HG02938 (cell line): ENCODE results near the gene TSPAN9.

Experiments
- ATAC-seq: cut with Tn5 transposase; IDR thresholded peaks from one replicate; pipeline ENCODE4 v1.9.1; 2021; ENCODE audit warnings: mild to moderate bottlenecking, moderate library complexity; ENCODE audit not compliant: unreplicated experiment

Gene TSPAN9

GRCh38 chr12:3075315-3075714 is 1.9 kb upstream of the TSPAN9 start:
- ATAC-seq: no peak

DNA sequence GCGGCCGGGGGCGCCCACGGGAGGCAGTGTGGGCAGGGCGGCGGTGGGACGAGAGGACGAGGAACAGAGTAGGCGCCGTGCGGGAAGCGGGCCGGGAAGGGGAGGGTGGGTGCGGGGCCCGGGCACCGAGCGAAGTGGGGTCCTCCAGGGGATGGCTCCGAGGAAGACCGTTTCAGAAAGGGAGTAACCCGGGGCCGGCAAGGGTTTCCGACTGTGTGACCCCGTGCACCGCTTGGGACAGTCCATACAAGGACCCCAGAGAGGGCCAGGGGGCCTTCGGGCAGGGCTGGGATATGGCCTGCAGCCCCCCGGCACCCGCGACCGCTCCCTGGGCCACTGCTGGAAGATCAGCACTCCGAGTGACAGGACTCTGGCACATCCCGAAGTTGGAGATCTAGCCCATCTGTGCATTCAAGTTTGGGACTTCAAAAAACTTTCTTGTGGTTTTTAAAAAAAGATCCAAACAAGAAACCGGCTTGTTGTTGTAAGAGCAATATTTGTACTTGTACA is 448 bp downstream of the TSPAN9 start:
- no peak for ATAC-seq

DNA sequence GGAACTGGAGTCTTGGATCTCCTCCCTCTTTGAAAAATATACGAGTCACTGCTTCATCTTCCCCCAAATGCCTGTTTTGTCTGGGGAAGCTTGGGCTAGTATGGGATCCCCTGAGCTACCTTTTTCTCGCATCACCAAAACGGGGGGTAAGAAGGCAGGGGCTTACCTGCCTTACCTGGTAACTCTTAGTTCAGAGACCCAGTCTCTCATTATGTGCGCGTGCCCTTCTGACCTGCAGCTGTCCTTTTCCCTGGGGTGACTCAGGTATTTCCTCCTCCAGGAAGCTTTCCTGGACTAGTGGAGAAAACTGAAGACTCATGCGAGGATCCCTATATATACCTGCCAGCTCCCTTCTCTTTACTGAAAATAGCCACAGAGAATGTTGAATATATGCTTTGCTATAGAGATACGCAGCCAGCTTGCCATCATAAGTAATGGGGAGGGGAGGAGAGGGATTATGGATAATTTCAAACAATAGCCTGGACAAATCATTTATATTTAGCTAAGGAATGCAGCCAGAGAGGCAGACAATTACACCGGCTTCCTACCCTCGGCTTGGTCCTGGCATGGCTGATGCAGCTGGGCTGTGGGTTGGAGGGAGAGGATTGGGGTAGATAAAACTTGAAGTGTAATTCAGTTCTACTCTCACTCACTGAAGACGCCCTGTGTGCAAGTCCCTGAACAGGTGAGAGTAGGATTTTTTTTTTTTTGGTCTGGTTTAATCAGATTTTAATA is 1.1 kb downstream of the TSPAN9 start:
- ATAC-seq: no peak

GRCh38 chr12:3081091-3081490 is 3.9 kb downstream of the TSPAN9 start:
- ATAC-seq: no peak

GRCh38 chr12:3081886-3082285 is 4.7 kb downstream of the TSPAN9 start:
- no peak for ATAC-seq

DNA sequence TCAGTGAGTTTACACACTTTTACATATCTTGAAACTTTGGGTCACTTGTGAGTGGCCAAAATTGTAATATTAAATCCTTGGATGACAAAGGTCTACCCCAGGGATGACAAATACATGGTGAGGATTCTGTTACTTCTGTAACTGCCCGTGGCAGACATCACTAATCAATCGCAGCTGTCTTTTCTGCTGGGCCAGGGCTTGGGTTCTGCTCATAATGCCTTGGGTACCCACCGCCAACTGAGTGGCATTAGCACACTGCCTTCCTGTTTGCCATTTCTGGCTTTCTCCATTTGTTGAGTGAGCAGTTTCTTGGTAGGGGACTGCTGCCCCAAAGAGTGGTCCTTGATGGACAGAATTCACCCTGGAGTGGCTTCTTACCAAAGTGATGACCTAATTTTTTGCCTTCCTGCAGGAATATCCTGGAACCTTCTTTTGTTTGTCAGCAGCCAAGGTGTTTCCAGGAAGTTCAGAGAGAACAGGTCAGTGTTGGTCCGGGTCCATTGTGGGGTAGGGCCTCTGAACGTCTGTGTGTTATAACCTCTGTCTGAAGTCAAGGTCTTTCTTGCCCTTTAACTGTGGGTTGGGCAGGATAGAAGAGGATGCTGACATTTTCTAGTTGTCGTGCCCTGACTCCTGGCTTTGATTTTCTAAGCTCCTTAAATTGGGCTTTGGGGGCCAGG is 6.2 kb downstream of the TSPAN9 start:
- no peak for ATAC-seq

DNA sequence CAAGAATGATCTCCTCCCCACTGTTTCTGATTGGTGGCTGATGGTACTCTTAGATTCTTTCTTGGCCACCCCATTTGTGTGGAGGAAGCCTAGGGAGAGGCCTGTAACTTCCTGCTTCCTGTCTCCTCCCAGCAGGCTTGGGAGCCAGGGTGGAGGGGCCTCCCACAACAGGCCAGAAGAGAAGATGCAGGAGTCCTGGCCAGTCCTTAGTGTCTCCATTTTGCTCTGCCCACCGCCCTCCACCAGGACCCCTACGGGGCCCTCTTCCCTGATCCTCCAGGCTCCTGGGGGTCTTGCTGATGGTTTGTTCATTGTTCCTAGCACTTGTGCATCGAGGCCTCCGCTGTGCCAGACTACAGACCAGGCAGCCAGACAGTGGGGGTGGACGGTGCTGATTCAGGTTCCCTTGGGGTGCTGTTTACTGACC is 6.8 kb downstream of the TSPAN9 start:
- no peak for ATAC-seq

DNA sequence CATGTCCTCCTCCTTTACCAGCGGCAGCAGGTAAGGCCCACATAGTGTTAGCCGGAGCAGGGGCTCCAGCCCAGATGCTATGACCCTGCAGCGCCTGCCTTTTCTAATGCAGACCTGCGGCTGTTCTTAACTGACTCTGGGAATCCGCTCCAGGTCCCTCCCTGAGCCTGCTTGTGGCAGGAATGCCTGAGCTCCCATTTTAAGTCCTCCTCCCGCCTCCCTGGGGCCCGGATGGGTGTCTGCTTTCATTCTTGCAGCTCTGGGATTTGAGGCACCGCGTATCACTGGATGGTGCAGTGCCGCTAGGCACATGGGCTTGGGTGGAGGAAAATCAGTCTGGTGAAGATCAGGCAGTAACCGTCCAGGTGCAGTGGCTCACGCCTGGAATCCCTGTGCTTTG is 7.6 kb downstream of the TSPAN9 start:
- ATAC-seq: no peak

DNA sequence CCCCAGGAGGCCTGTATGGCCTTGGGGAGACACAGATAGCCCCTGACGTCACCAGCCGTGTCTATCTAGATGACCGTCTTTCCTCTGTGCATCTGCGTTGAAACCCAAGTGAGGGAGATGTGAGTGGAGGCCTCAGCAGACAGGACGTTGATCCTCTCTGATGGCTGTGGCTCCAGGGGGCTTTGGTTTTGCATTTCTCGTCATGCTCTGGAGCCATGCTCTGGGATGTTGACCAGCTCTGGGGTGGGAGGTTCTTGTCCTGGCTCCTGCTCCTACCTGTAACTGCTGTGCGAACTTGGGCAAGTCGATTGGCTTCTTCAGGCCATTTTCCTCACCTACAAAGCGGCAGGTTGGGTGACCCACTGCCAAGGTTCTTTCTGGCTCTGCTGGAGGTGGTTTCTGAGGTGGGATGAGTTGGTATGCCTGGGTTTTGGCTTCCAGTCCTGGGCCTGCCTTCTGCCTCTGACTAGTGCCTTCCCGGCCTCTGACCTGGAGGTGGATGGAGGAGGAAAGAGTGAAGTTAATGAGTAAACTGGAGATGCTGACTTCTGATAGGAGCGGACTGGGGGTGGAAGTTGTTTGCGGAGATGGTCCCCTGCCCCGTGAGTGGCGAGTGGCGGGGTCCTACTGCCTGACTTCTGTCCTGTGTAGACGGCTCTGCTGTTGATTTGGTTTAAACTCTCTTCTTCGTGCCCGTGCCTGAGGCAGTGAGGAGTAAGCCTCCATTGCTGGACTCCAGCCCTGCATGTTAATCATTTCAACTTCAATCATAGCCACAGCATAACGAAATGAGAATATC is 8.4 kb downstream of the TSPAN9 start:
- no peak for ATAC-seq

GRCh38 chr12:3086211-3086610 is 9.0 kb downstream of the TSPAN9 start:
- ATAC-seq: no peak

DNA sequence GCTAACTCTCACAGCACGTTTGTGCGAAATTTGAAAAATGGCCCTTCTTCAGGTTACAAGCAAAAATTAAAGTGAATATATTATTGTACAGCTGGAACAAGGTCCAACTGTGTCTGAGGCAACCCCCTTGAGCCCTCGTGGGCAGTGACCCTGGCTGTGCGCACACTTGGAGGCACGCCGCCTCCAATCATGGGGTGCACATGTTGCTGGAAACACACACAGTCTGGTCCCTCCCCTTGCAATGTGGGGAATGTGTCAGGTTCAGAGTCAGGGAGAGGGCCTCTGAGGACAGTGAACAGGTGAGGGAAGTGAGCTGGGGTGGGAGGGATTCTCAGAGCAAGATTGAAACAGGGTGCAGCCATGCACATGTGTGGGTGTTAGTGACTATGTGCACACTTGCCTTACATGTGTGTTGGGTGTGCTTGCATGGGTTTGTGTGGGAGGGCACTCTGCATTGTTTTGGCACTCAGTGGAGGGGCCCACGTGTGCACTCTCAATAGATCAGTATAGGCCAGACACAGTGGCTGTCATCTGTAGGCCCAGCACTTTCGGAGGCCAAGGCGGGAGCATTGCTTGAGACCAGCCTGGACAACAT is 9.6 kb downstream of the TSPAN9 start:
- no peak for ATAC-seq

- ATAC-seq: no peak
Measured at GRCh38 chr12:3087758-3088650, 10.8 kb downstream of the TSPAN9 start.

- ATAC-seq: no peak
Measured at GRCh38 chr12:3089588-3089987, 12.4 kb downstream of the TSPAN9 start.

DNA sequence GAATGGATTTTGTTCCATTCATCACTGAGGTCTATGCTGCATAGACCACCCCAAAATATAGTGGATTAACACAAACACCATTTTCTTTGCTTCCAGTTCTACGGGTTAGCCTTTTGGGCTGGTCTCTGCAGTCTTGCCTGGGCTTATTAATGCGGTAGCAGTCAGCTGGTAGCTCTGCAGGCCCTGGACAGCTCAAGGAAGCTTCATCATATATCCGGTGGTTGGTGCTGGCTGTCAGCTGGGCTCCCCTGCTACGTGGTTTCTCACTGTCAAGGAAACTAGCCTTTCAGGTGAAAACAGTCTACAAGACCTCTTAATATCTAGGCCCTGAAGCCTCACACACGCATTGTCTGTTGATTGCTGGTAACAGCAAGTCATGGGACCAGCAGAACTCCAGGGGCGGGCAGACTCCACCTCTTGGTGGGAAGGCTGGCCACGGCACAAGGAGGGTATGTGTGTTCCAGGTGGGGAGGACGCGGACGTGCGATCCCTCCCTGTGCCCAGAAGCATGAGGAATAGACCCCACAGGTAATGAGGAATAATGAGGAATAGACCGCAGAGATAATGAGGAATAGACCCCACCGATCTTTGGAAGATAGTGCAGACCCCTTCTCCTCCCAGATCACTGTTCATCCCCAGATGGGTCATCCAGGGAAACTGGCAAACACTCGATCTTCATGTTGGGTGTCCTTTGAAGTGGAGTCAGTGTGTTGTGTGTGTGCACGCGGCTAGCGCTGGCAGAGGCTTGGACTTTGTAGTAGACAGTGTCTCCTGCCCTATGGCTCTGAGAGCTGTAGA is 13.3 kb downstream of the TSPAN9 start:
- ATAC-seq: no peak

- no peak for ATAC-seq
Measured at GRCh38 chr12:3091038-3091319, 13.8 kb downstream of the TSPAN9 start.

DNA sequence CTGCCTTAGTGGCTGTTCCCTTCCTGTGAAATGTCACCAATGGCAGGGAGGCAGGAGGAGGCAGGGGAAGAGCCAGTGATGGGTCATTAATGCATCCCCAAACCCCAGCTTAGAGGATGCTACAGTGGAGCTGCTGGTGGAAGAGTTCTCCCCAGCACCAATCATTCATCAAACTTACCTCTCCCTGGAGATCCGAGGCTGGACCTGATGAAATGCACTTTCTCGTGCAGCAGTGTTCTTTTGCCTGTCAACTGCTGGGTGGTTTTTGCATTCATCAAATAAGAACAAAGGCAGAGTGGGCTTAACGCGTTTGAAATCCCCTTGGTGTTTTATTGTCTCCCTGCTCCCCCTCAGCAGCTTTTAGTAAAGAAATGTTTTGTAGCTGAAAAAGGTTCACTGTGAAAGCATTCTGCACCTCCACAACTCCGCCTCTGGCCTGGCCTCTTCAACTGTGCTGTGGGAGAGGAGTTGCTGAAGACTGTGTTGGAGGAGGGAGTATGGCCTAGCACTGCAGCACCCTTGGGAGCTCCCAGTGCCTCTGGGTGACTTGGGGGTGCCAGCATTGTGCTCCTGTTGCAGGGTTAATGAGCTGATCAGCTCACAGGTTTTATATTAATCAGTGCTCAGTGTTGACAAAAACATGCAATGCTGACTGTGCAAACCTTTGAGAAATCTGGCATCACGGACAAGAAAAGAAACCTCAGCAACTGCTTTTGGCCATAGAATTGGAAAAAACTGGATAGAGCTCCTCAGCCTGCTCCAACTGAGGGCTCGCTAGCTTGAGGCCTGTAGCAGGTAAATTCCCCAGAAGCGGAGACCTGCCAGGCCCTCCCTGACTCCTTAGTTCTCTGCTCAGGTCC is 14.4 kb downstream of the TSPAN9 start:
- no peak for ATAC-seq

DNA sequence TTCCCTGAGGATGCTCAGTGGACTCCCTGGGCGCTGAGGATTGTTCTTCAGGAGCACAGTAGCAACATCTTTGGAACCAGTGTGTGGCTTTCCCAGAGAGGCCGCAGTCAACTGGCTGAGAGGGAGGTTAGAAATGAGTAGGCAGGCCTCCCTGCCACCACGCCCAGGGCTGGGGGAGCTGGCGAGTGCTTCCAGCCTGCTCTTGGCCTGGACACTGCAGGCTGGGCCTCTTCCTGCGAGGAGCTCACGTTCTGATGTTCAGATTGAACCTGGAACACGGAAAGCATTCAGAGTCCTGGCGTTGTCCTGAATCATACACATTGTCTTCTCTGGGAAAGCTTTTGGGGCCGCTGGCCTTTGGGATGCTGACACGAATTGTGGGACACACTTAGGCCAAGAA is 15.6 kb downstream of the TSPAN9 start:
- ATAC-seq: no peak

DNA sequence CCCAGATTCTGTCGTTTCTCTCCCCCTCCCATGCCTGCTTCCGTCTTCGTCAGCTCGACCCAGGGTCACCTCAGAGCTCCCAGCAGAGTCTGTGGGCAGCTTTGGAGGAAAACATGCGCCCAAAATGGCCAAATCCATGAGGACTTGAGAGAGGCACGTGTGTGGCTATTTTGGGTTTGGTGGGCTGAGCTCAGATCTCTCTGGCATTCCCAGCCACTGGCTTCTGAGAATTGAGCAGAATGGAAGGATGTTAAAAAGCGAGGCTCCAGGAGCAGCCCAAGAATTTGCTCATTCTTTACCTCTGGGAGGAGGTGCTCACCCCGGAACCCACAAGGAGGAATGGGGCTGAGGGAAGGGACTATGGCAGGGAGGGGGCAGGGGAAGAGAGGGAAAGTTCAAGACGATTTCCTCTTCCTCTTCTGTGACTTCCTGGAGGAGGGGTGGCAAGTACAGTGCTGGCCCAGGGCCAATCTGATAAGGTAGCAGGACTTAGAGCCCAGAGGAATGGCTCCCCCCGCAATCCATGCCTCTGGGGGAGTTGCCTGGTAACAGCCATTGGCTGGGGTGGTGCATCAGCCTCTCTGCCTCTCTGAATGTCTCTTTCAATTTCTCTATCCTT is 20.1 kb downstream of the TSPAN9 start:
- ATAC-seq: no peak
